Raji (cell line): Measurements from ENCODE around the gene CNOT2.

Experiments
- POLR2A ChIP-seq: IDR thresholded peaks from 2 replicates; pipeline ENCODE4 v1.6.1; 2011; ENCODE audit warnings: low read depth, low read length, control low read depth; ENCODE audit not compliant: insufficient read depth

The CNOT2 gene

DNA sequence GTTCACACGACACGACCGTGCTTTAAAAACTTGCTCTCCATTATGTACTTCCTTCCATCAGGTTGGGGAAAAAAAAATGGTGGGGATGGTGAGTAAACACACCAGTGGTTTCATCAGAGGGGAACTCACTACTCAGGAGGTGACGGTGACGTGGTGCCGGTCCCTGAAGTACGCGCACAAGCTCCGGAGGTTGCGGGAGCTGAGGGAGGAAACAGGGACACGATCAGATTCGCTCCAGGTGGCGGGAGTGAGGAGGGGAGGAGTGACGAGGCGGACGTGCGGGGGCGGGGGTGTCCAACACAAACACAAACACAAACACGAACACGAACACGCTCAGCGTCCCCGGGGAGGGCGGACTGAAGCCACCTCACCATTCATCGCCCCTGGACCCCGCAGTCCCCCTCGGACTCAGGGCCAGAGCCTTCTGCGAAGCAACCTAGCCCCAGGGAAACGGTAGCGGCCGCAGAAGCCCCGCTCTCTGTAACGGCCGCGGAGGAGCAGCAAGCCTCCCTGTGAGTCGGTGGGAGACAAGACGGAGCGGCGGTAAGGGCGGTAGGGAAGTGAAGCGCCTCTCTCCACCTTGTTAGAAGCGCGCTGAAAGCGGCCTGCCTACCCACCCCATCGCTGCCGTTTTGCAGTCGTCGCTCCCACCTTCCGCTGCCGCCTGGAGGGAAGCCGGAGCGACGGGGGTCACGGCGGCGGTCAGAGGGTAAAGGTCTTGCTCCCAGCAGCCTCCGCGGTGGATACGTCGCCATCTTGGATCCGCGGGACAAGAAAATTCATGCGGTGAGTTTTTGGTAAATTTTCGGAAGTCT is at the start of gene CNOT2:
TSS of gene CNOT2 (plus strand) at position 739 of the 815 bp plus-strand sequence. CDS start 34,794 bp downstream, outside the sequence.
- peak; percentile 85 for TF ChIP-seq POLR2A

GRCh38 chr12:70194076-70194475 is 49.2 kb upstream of the CNOT2 start:
- TF ChIP-seq POLR2A: no peak

- TF ChIP-seq POLR2A: no peak
Observed at GRCh38 chr12:70196811-70197281, 46.4 kb upstream of the CNOT2 start.

DNA sequence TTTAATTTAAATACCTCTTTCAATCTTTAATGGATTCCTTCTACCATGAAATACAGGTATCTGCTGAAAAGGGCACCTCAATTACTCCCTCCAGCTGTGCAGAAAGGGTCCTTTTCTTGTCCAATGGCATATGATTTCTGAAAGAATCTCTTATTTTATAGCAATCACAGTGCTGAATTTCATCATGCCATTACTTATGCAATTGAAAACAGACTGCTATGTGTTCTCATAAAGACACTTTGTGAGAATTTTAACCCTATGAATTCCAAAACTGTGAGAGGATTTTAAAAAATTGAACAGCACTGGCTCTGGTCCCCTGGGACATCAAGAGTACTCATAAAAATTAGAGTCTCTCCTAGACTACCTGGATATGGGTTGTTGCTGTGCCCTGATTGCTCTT is 45.9 kb upstream of the CNOT2 start:
- no peak for TF ChIP-seq POLR2A

DNA sequence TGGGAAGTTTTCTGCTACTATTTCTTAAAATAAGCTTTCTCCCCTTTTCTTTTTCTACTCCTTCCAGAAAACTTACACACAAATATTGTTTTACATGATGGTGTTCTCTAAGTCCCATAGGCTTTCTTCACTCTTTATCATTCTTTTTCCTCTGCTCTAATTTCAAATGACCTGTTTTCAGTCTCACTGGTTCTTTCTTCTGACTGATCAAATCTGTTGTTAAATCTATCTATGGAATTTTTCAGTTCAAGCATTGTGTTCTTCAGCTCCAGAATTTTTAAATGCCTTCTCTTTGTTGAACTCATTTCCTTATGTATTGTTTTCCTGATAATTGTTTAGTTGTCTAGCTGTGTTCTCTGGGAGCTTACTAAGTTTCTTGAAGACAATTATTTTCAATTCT is 29.5 kb upstream of the CNOT2 start:
- TF ChIP-seq POLR2A: no peak

- TF ChIP-seq POLR2A: no peak
Observed at GRCh38 chr12:70214972-70215617, 28.1 kb upstream of the CNOT2 start.

GRCh38 chr12:70217416-70217815 is 25.8 kb upstream of the CNOT2 start:
- TF ChIP-seq POLR2A: no peak

GRCh38 chr12:70221626-70222025 is 21.6 kb upstream of the CNOT2 start:
- no peak for TF ChIP-seq POLR2A

DNA sequence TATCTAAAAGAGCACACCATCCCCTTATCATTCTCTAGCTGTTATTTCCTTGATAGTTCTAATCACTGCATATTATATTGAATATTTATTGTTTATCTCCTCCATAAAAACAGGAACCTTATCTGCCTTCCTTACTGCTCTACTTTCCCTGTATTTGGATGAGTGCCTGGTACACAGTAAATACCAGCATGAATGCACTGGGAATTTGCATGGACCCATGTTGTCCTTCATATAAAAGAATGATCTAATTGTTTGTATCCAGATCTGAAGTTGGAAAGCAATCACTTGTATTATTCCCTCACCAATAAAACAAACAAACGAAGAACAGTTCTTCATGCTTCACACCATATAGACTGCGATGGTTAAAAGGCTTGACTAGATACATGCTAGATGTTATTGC is 15.3 kb upstream of the CNOT2 start:
- no peak for TF ChIP-seq POLR2A

DNA sequence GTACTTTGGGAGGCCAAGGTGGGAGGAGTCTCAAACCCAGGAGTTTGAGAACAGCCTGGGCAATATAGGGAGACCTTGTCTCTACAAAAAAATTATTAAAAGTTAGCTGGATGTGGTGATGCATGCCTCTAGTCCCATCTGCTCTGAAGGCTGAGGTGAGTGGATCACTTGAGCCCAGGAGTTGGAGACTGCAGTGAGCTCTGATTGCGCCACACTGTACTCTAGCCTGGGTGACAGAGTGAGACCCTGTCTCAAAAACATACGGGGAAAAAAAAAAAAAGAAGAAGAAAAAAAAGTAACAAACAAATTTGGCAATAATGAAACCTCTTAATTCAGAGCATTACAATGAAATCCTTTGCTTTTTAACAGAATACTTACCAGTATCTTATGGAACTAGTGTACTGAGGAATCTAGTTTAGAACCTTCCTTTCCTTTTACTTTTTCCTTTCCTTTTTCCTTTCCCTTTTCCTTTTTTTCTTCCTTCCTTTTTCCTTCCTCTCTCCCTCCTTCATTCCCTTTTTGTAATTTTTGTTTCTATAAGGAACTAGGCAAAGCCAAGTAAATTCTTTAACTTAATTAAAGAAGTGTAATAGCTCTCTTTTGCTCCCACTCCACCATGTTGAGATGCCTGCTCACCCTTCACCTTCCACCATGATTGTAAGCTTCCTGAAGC is 12.2 kb upstream of the CNOT2 start:
- TF ChIP-seq POLR2A: no peak

- no peak for TF ChIP-seq POLR2A
Observed at GRCh38 chr12:70236990-70237389, 6.2 kb upstream of the CNOT2 start.

GRCh38 chr12:70240673-70241072 is 2.6 kb upstream of the CNOT2 start:
- no peak for TF ChIP-seq POLR2A

DNA sequence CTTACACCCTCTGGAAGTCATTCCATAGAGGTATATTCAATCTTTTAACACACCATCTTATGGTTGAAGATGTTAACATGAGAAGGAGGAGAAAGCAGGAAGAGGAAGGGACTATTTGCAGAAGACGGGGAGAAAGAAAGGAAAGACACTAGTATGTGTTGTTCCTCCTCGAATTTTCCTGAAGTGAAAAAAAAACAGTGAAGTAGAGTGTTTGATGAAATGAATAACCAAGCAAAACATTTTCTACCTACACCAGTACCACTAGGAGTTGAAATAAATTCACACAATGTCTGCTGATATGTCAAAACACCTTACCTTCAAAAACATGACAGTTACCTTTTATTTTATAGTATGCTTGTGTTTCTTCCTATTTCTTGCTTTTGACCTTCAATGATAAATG is 1.4 kb upstream of the CNOT2 start:
- no peak for TF ChIP-seq POLR2A

DNA sequence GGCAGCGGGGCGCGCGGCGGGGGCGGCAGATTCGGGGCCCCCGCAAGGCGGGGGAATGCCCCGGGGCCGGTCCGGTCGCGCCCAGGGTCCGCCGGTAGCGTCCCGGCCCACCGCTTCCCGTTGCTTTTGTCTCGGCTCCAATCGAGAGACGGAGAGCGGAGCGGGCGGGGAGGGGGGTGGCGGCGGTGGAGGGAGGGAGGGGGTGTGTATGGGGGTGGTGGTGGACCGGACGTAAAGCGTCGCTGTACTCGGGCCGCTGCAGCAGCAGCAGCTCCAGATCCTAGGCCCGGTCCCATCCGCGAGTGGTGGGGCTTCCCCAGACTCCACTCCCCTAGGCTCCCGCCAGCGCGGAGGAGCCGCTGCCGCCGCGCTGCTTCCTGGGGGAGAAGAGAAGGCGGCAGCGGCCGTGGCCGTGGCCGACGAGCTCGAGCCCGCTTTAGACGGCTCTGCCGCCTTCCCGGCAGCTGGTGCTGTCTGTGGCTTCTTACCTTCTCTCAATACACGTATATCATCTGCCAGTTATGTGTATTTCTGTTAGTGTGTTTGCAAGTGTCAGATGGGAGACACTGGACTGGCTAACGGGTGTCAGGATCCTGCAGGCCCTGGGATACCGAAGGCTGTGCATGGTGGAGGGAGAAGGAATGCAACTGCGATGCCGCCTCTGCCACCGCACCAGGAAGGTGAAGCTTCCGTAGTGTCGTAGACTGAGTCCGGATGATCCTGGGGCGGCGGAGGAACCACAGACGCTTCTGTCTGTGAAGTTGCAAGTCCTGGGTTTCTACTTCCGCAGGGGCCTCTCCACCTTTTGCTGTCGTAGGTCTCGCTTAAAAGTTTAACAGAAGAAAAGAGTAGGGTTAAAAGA is 508 bp downstream of the CNOT2 start:
- no peak for TF ChIP-seq POLR2A

DNA sequence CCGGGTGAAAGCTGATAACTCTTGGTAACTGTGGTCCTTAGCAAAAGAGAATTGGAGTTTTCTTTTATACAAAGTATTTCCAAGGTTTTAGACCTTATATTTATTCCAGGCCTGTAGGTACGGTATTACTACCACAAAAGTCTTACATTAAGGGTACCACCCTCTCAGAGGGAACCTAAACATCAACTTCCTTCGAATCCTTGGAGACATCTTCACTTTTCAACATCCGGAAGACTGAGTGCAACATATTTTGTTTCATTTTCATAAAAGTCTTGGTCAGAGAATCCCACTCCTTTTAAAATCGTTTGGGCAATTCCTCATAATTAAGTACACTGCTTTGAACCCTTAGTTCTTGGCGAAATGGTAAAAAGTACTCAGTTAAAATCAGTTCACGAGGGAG is 1.2 kb downstream of the CNOT2 start:
- no peak for TF ChIP-seq POLR2A
